IPS-11a (cell line): ENCODE data around the gene SCLY.

Experiments used
- H3K4me3 ChIP-seq: one replicate; pipeline ENCODE4 v1.5.1; 2013; ENCODE audit warnings: low read depth, low read length, control low read depth

Gene SCLY

GRCh38 chr2:238096311-238097011, 35.7 kb downstream of the SCLY start:
- no peak overlapping the region for H3K4me3 ChIP-seq

- H3K4me3 ChIP-seq, result no peak overlapping the region
Measured at GRCh38 chr2:238097201-238097987, 36.6 kb downstream of the SCLY start.

GRCh38 chr2:238097988-238098871, 37.4 kb downstream of the SCLY start:
- H3K4me3 ChIP-seq, result no peak overlapping the region

- no peak overlapping the region for H3K4me3 ChIP-seq
Measured at GRCh38 chr2:238098901-238099713, 38.3 kb downstream of the SCLY start.

GRCh38 chr2:238099714-238100048, 38.9 kb downstream of the SCLY start:
- H3K4me3 ChIP-seq, result no peak overlapping the region

GRCh38 chr2:238100049-238100820, 39.4 kb downstream of the SCLY start, which contains the start of gene ESPNL:
TSS of gene ESPNL (plus strand) at chr2:238100340. CDS start at chr2:238100420, 80 bp downstream.
- H3K4me3 ChIP-seq, result no peak within 1 kb of the TSS

GRCh38 chr2:238100821-238101771, 40.3 kb downstream of the SCLY start:
- H3K4me3 ChIP-seq, result no peak overlapping the region

GRCh38 chr2:238101891-238102841, 41.4 kb downstream of the SCLY start:
- no peak overlapping the region for H3K4me3 ChIP-seq

- H3K4me3 ChIP-seq, result no peak overlapping the region
Measured at GRCh38 chr2:238102865-238103264, 42.1 kb downstream of the SCLY start.

- H3K4me3 ChIP-seq, result no peak overlapping the region
Measured at GRCh38 chr2:238103465-238104225, 42.8 kb downstream of the SCLY start.

- H3K4me3 ChIP-seq, result no peak overlapping the region
Measured at GRCh38 chr2:238104226-238104690, 43.5 kb downstream of the SCLY start.

- H3K4me3 ChIP-seq, result no peak overlapping the region
Measured at GRCh38 chr2:238104691-238105371, 44.0 kb downstream of the SCLY start.

GRCh38 chr2:238105506-238106338, 44.9 kb downstream of the SCLY start:
- no peak overlapping the region for H3K4me3 ChIP-seq

GRCh38 chr2:238106339-238106697, 45.5 kb downstream of the SCLY start:
- H3K4me3 ChIP-seq, result no peak overlapping the region
